ELF-1 (cell line): ENCODE measurements around the gene ROBO1.
A peak's percentile ranks its signal among the peaks of the same experiment; 100 is the strongest.

Experiments
- DNase-seq: peaks from one replicate; pipeline ENCODE4 v3.0.0-alpha.2; 2016; ENCODE audit warnings: low read depth, low spot score

Gene ROBO1

DNA sequence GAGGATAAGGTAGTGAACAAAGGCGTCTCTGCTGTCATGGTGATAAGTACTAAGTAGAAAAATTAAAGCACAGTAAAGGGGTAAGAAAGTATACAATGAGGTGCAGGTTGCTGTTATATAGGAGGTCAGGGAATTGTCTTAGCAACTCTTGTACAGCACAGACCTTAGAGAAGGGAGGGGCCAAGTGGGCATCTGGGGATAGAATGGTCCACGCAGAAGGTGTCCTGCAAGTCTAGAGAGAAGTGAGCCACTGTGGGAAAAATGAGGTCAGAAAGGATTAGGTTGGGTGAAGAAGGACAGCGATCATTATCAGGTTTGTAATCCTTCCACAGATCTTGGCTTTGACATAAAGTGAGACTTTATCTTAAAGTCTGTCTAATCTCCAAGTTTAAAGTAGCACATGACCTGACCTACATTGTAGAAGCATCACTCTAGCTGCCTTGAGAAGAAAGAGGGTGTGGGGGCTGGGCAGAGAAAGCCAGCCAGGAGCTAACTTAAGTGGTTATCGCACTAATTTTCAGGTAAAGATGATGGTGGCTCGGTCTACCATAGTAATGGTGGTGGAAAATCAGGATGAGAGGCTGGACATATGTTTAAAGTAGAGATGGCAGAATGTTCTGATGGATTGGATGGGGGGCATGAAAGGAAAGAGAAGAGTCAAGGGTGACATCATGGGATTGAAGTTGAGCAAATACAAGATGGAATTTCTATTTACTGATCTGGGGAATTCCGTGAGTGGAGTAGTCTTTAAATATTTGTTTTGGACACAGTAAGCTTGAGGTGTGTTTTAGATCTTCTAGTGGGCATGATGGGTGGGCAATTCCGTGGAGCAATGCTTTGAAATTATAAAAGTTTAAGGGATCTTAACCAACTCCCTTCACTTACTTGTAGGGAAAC is 919.2 kb downstream of the ROBO1 start:
- DNase-seq, result no peak

DNA sequence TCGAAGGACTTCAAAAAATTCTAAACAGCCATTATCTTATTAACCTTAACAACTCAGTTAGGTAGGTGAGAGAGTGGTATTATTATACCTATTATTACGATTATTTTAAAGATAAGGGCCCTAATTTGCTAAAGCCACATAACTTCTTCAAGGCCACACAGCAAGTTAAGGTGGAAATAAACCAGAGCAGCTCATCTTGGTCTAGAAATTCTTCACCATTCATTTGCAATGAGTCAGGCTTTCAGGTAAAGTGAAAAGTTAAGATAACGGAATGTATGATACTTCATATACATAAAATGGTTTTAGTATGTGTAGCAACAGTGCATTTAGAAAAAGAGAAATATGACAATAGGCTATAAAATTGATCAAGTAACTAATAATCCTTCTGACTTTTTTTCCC is 920.2 kb downstream of the ROBO1 start:
- DNase-seq, result no peak

DNA sequence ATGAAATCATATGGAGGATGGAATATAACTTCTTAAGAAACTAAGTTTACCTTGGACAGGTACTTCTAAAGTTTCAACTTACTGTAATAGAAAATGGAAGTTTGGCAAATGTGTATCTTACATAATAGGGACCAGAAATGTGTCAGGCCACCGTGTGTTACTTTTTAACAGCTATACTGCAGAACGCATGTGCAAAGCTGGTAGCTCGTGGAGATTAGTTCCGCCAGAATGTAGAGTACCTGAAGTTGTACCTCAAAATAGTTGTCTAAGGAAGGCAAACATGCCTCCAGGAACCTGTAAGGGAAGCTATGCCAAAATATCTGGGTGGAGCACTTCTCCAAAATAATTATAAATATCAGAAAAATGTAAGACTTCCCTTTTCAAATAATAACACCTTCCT is 920.6 kb downstream of the ROBO1 start:
- DNase-seq, result no peak

DNA sequence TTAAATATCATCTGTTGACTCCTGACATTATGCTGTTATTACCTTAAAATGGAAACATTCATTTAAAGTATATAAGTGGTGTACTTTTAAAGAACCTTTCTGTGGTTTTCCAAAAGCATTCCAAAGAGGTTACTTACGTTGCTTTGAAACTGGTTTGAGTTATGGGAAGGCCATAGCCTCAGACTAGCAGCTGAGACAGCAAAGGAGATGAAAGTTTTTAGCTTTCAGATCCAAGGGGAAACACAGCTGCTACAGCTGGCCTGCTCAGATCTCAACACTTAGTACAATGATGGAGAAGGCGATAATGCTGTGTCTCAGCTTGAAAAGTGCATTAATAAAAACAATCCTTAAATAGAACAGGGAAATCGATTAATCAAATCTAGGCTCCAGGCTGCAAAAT is 921.1 kb downstream of the ROBO1 start:
- no peak for DNase-seq

DNA sequence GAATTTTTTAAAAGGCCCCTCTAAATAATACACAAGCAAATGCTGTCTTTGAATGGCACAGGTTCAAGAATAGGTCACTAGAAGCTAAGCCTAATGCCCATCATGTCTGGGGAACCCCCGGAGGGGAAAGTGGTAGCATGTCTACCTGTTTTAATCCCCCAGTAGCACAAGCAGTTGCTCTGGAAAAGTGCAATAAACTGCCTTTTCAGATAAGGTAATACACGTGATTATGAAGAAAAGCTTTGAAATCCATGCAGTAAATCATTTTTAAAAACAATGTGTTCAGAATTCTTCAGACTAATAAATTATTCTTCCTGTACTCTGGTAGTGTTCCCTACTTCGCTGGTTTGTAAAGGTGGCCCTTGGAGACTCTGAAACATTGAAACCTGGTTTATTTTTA is 922.2 kb downstream of the ROBO1 start:
- DNase-seq, result no peak

DNA sequence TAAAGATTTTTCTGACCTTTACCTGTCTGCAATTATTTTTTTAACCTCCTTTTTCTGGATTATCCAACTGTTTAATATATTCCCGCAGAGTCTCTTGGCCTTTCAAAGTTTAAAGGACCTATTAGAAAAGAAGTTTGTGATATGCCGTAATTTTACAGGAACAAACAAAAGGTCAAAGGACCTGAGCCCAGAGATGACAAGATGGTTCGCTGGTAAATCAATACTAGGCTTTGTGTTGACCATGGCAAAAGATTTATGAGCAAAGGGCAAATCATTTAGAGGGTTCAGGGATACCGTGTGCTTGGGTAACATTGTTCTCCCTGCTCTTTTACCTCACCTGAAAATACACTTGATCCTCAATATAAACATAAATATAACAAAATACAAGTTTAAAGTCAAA is 923.5 kb downstream of the ROBO1 start:
- DNase-seq, result no peak

DNA sequence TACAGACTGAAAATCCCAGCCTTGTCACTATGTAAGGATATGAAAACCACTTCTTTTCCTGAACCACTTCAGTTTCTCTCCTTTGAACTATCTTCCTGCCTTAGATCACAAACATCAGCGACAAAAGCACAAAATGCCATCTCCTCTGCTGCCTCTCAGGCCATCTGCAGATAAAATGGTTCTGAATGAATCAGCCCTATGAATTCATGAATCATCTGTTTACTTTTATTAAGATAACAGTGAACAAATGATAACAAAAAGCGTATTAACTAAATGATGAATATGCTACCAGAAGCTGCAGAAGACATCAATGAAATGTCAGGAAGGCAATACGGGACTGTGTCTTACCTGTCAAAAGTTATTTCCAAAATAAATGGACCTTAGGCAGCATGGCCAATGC is 928.1 kb downstream of the ROBO1 start:
- DNase-seq, result no peak

DNA sequence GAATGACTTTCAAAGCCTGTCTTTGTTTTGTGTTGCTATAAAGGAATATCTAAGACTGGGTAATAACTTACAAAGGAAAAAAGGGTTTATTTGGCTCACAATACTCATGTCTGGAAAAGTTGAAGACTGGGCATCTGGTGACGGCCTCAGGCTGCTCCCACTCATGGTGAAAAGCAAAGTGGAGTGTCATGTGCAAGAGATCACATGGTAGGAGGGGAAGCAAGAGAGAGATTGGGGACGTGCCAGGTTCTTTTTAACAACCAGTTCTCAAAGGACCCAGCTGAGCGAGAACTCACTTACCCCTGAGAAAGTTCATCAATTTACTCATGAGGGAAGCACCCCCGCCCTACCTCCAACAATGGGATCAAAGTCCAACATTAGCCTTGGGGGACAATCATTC is 929.4 kb downstream of the ROBO1 start:
- no peak for DNase-seq

DNA sequence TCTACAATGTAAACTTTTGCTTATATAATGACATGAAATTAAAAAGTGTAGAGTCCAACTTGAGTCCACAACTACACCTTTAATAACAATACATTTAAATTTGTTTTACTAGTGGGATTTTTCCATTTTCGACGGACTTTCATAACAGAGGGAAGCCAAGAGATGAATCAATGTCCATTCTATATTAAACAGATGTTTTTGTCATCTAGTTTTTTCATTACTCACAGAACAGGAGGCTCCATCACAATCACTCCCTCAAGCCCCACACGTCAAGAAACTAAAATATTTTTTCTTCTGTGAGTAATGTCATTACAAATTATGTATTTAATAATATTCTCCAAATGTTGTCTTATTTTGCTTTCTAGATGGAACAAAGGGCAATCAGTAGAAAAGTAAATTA is 932.9 kb downstream of the ROBO1 start:
- DNase-seq, result no peak

DNA sequence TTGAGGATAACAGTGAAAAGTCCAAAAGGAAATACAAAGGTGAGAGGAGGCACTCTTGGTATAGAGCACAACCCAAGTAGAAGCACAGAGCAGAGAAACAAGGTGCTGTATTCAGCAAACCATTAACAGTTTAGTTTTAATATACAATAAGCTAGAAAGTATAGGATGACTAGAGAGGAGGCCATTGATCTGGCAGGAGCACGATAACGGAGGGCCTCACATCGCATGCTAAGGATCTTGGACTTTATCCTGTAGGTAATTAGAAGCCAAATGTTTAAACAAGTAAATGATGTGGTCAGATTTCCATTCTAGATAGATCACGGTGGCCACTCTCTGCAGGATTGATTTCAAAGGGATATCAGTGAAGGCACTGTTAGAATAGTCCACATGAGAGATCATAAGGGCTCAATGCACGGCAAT is 935.0 kb downstream of the ROBO1 start:
- DNase-seq, result no peak

DNA sequence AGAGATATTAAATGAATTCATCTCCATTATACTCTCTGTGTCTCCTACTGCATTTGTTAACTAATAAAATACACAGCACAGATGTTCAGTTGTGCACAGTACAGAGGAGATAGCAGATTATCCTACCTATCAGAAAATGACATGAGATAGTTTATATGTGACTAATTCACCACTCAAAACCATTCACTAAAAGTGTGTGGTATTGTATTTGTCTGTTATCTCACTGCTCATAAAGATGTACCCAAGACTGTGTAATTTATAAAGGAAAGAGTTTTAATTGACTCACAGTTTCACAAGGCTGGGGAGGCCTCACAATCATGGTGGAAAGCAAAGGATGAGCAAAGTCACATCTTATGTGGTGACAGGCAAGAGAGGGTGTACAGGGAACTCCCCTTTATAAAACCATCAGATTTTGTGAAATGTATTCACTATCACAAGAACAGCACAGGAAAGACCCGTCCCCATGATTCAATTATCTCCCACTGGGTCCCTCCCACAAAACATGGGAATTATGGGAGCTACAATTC is 936.3 kb downstream of the ROBO1 start:
- DNase-seq, result no peak

DNA sequence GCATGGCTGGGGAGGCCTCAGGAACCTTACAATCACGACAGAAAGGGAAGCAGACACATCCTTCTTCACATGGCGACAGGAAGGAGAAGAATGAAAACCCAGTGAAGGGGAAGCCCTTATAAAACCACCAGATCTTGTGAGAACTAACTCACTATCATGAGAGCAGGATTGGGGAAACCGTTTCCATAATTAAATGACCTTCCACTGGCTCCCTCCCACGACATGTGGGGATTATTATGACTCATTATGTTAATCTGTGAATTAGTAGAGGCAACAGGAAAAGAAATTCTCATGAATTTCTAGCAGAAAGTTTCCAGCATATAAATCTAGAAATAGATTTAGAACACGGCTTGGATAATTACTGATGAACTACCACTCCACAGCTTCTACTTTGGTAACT is 937.3 kb downstream of the ROBO1 start:
- DNase-seq, result no peak

DNA sequence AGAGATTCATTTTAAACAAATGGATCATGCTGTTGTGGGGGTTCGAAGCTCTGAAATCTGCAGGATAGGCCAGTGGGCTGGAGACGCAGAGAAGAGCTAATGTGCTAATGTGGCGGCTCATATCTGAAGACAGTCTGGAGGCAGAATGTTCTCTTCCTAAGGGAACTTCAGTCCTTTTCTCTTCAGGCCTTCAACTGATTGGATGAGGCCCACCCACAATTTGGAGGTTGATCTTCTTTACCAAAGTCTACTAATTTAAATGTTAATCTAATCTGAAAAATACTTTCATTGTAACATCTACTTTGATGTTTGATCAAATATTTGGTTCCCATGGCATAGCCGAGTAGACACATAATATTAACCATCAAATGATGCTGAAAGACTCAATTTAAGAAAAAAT is 940.2 kb downstream of the ROBO1 start:
- DNase-seq, result no peak

DNA sequence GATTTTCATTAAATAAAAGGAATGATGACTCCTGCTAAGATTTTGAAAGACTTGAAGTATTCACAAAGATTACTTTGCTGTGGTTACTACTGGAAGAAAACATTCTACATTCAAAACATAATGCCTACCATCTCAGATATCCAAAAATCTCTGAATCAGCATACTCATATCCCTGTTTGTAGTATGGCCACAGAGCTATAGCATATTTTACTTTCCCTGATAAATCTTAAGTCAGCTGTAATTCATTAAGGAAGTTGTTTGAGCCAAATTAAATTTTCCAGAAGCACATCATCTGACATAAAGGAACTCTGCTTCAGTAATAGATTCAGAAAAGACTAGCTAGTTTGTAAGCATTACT is 942.0 kb downstream of the ROBO1 start:
- DNase-seq, result no peak

DNA sequence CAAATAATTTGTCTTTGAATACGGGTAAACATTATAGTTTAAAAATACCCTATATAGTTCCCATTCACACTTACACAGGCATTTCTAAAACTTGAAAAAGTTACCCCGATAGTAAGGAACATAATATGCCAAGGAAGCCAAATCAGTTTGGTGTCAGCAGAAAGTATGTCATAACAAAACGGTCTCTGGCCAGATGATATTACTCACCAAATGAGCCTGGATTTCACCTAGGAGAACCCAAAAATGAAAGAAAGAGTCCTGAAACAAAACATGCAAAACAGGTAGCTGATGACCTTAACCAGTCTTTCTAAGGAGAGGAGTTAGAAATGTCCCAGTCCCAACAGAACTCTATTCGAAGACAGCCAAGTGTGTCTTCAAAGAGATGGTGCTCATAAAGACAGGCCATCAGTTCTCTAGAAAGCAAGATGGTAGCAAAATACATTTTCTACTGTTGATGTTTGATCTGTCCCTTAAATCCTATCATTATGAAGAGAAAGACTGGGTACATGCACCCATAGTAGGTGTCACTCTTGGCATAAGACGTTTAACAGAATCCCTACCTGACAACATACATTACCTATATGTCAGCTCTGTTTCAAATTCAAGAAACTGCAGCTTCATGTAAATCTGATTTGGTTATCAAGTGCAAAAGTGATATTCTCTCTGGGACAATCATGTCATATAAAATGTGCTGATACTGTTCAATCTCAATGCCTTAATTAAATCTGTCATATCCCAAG is 942.5 kb downstream of the ROBO1 start:
- DNase-seq, result no peak

DNA sequence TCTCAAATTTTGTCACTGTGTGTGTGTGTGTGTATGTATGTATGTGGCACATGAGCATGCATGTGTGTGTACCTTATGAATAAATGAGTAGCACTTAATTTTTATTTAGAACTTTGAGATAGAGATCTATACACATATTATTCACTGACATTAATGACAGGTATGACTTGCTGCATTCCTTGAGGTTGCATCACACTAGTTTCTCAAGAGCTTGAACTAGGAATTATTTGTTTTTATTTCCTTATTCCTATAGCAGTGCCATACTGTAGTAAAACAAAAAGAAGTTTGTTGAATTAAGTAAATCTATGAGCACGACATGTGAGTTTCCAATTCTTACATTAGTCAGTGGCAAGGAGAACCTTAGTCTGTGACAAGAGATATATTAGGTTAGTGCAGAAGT is 943.9 kb downstream of the ROBO1 start:
- no peak for DNase-seq

DNA sequence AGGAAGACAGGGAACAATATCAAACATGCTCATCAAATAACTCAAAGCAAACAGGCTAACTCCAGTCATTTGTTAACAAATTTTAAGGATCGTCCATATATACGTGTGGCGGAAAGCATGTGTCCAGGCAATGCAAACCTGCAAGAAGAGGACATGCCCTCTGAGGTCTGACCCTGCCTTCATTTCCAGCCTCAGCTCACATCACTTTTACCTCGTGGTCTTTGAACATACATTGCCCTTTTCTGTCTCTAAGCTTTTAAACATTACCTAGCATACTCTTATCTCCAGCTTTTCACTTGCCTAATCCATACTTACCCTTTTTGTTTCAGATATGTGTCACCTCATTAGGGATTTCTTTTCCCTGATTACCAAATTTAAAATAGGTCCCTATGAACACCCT is 944.4 kb downstream of the ROBO1 start:
- DNase-seq, result no peak

DNA sequence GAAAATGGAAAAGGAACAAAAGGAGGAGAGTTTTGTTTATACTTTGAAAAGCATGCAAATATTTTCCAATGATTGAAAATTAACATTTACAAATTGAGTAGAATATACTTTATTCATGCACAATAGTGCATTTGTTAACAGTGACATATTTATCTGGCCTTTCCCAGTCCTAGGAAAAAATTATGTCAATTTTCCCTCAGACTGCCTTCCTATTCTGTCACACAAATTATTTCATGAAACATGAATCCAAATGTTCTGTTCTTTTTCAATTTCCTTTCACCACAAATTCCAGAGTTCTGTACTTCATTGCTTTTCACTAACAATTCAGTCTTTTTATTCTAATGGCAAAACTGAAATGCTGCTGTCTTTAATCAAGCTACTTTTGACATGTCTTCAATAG is 945.1 kb downstream of the ROBO1 start:
- DNase-seq, result no peak

DNA sequence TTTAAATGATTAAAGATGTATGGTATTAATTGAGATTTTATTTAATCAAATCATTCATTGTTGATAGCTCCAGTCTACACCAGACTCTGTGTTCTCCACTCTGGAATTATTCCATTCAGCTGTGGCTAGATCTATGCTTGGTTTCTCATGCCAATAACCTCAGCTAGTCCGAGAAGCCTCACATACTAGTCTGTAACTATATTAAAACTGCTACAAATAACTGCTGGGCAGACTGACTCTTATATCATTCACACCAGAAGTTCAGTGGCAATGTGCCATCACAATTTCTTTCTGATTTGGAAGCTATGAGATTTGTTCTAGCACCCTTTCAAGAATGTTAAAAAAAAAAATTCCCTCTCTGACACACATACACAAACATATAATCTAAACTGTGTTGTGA is 947.3 kb downstream of the ROBO1 start:
- DNase-seq, result no peak

DNA sequence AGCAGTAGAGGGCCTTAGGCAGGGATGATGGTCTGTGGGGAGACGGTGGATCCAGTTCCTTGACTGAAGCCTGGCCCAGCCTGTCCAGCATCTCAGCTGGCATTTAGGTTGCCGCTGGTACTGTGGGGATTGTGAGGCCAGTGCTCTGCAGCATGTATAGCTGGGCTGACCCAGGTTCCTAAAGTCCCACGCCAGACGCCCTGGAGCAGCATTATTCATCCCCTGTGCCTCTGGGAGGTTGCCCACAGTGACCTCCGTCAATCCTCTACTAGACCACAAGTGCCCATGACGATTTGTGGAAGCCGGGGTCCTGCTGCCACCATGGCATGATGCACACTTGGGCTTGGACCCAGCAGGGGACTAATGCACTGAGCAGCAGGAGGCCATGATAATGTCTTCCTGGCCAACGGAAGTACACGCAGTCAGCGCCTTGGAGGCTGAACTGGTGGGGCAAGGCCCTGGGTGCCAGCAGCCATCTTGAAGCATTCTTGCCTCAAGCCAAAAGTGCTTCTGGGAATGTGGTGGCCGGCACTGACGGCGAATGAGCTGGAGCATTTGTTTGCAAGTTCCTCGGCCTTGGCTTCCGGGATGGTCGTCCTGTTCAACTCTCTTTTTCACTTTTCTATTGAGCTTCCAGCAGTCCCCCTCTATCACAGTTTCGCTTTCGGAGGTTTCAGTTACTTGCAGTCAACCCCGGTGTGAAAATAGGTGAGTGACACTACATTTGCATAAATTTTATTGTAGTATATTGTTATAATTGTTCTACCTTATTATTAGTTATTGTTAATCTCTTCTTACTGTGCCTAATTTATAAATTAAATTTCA is 949.4 kb downstream of the ROBO1 start:
- DNase-seq, result no peak

DNA sequence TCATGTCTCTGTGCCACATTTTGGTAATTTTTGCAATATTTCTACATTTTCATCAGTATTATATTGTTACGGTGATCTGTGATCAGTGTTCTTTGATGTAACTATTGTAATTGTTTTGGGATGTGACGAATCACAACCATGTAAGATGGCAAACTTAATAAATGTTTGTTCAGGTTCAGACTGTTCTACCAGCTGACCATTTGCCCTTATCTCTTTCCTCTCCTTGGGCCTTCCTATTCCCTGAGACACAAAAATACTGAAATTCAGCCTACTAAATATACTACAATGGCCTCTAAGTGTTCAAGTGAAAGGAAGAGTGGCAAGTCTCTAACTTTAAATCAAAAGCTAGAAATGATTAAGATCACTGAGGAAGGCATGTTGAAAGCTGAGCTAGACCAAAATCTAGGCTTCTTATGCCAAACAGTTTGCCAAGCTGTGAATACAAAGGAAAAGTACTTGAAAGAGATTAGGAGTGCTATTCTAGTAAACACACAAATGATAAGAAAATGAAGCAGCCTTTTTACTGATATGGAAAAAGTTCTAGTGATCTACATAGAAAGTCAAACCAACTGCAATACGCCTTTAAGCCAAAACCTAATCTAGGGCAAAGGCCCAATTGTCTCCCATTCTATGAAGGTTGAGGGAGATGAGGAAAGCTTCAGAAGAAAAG is 952.8 kb downstream of the ROBO1 start:
- no peak for DNase-seq

DNA sequence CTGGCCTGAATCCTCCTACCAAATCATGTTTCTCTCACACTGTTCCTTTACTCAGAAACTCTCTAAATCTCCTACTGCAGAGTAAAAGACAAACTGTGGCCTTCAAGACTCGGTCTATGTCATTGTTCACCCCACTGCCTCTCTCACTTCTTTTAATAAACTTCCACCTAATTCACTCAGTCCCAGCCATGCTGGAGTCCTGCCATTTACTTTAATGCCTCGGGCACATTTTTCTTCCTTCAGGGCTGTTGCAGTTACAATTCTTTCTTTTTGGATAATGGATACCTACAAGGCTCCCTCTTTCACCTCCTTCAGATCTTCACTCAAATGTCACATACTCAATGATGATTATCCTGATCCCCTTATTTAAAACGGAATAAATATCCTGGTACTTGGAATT is 955.6 kb downstream of the ROBO1 start:
- DNase-seq, result peak; percentile 9
